Ascending aorta (tissue), 2 donors: ENCODE results near the gene KCNIP1. TPM values are rescaled to one million over a fixed set of nuclear protein-coding genes. Genes with fewer than 3 reads are reported as not detected.

Experiments
- DNase-seq, 2 donors: peaks; one replicate each; pipeline ENCODE4 v3.0.0-alpha.2; 2019; ENCODE audit warnings: low spot score in 2 of 2
- H3K27ac ChIP-seq, 2 donors: fragments of 200-600 bp; sonication (generic); one replicate each; pipeline ENCODE4 v1.5.1; 2016 to 2017; ENCODE audit warnings: mild to moderate bottlenecking in 1 of 2
- H3K27me3 ChIP-seq: fragments of 200-600 bp; sonication (generic); one replicate; pipeline ENCODE4 v1.5.1; 2017
- H3K36me3 ChIP-seq, 2 donors: fragments of 200-600 bp; sonication (generic); one replicate each; pipeline ENCODE4 v1.5.1; 2016
- H3K4me1 ChIP-seq, 2 donors: fragments of 200-600 bp; sonication (generic); one replicate each; pipeline ENCODE4 v1.5.1; 2016 to 2017; ENCODE audit warnings: mild to moderate bottlenecking in 1 of 2
- H3K4me3 ChIP-seq, 2 donors: fragments of 200-600 bp; sonication (generic); one replicate each; pipeline ENCODE4 v1.5.1; 2016 to 2017; ENCODE audit warnings: mild to moderate bottlenecking in 1 of 2
- H3K9me3 ChIP-seq, 2 donors: fragments of 200-600 bp; sonication (generic); one replicate each; pipeline ENCODE4 v1.5.1; 2016
- intact Hi-C: fragments of 100-400 bp; cut with DNase I; formaldehyde crosslinking; loops from one replicate; pipeline ENCODE4 v1.15.1; 2023
- total RNA-seq: library from RNA; depleted of rRNA; stranded (reverse); fragments of >200 nt; gene quantifications from one replicate; pipeline ENCODE4 v1.1.0, GENCODE V29; 2016
- TF ChIP-seq, protein P1 (sequence below), 3 experiments: fragments of 200-600 bp in 2 of 3; fragments of 450-650 bp in 1 of 3; sonication (generic) in 2 of 3; IDR thresholded peaks; one replicate each; pipeline ENCODE4 v1.5.1; 2016 to 2019; ENCODE audit warnings: antibody characterized with exemption in 3 of 3, mild to moderate bottlenecking in 1 of 3, moderate library complexity in 1 of 3

The KCNIP1 gene
- total RNA-seq, 1 donor from 2014 or later: not detected

DNA sequence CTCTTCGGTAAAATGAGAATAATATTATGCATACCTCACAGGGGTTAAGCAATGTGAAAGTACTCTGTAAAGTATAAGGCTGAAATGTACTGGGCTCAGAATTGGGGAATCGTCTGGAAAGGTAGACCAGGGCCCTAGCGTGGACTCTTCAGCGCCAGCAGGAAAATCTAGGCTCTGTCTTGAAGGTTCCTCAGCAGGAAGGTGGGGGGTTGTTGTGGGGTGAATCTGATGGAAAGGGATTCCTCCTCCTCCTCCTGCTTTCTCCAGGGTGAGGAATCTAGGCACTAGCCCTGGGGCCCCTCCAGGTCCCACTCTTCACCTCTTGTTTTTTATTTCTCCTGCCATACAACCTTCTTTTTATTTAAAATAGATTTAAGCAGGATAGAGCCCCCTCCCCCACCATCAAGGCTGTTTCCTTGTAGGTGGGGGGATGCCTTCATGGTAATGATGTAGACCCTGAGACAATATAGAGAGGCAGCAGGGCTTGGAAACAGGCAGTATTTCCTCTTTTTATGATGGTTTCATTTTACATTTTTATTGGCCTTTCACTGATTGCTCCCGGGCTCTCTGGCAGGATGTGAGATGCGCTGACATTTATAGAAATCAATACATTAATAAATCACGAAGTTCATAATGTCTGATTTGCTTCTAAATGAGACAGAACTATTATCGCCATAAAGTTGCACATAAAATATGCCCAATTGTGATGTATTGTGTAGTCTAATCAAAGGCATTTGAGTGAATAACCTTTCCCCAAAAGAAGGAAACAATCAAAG, 200.8 kb downstream of the KCNIP1 start:
- Histone ChIP-seq H3K4me3 (no peak overlapping the region), H3K4me1 (no peaks in the 10 kb centered on the region)

GRCh38 chr5:170709640-170710039, 205.8 kb downstream of the KCNIP1 start:
- intact Hi-C loops: no loop called here
- Histone ChIP-seq H3K4me3 (no peak overlapping the region), H3K36me3 (no peaks in the 10 kb centered on the region), H3K9me3 (no peaks in the 10 kb centered on the region), H3K27me3 (no peaks in the 10 kb centered on the region), H3K4me1 (no peaks in the 10 kb centered on the region), H3K27ac (no peak overlapping the region)
- no peak for DNase-seq
- TF ChIP-seq, protein P1, sequence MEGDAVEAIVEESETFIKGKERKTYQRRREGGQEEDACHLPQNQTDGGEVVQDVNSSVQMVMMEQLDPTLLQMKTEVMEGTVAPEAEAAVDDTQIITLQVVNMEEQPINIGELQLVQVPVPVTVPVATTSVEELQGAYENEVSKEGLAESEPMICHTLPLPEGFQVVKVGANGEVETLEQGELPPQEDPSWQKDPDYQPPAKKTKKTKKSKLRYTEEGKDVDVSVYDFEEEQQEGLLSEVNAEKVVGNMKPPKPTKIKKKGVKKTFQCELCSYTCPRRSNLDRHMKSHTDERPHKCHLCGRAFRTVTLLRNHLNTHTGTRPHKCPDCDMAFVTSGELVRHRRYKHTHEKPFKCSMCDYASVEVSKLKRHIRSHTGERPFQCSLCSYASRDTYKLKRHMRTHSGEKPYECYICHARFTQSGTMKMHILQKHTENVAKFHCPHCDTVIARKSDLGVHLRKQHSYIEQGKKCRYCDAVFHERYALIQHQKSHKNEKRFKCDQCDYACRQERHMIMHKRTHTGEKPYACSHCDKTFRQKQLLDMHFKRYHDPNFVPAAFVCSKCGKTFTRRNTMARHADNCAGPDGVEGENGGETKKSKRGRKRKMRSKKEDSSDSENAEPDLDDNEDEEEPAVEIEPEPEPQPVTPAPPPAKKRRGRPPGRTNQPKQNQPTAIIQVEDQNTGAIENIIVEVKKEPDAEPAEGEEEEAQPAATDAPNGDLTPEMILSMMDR (IDR thresholded peaks at IDR 0.05): no peak

More for the DNA sequence above, 200.8 kb downstream of the KCNIP1 start:
- no peaks in the 10 kb centered on the region for H3K9me3 ChIP-seq
- no peaks in the 10 kb centered on the region for H3K36me3 ChIP-seq
- intact Hi-C loops: no loop called here
- H3K27ac ChIP-seq: no peak overlapping the region
- H3K27me3 ChIP-seq: no peaks in the 10 kb centered on the region
- DNase-seq: no peak
- TF ChIP-seq, protein P1 (IDR thresholded peaks at IDR 0.05): no peak

GRCh38 chr5:170711300-170711699, 207.5 kb downstream of the KCNIP1 start:
- H3K4me1 ChIP-seq: no peaks in the 10 kb centered on the region
- H3K36me3 ChIP-seq: no peaks in the 10 kb centered on the region
- intact Hi-C loops: no loop called here
- H3K27ac ChIP-seq: no peak overlapping the region
- no peak overlapping the region for H3K4me3 ChIP-seq
- no peaks in the 10 kb centered on the region for H3K27me3 ChIP-seq
- TF ChIP-seq, protein P1 (IDR thresholded peaks at IDR 0.05): no peak
- DNase-seq: no peak
- no peaks in the 10 kb centered on the region for H3K9me3 ChIP-seq

GRCh38 chr5:170715141-170715540, 211.3 kb downstream of the KCNIP1 start:
- Histone ChIP-seq H3K27ac (no peak overlapping the region), H3K36me3 (no peaks in the 10 kb centered on the region), H3K4me1 (no peaks in the 10 kb centered on the region), H3K27me3 (no peaks in the 10 kb centered on the region), H3K4me3 (no peak overlapping the region), H3K9me3 (no peaks in the 10 kb centered on the region)
- intact Hi-C loops: no loop called here
- TF ChIP-seq, protein P1 (IDR thresholded peaks at IDR 0.05): no peak
- DNase-seq: no peak

GRCh38 chr5:170716396-170716795, 212.6 kb downstream of the KCNIP1 start:
- Histone ChIP-seq H3K4me1 (no peaks in the 10 kb centered on the region), H3K36me3 (no peaks in the 10 kb centered on the region), H3K9me3 (no peaks in the 10 kb centered on the region), H3K27me3 (no peaks in the 10 kb centered on the region), H3K4me3 (no peak overlapping the region), H3K27ac (no peak overlapping the region)
- DNase-seq: no peak
- intact Hi-C loops: no loop called here
- TF ChIP-seq, protein P1 (IDR thresholded peaks at IDR 0.05): no peak
